ENCODE measurements around the gene ARHGAP28.

The ARHGAP28 gene

DNA sequence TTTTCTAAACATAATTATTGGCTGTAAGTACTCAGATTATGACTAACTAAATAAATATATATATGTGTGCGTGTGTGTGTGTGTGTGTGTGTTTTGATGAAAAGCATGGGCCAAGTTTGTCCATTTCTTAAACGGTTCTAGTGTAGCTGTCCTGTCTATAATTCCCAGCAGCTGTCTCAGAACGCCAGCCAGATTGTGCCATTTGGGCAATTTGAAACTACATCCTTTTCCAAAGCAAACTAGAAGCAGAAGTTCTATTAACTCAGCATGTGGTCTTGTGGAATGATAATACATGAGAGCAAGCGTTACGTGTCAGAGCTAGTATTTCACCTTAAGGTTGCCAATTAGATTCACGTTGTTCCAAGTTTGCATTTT lies 1.7 kb downstream of the ARHGAP28 start:
- peak; percentile 87 for DNase-seq (ENCODE audit: low read depth, low spot score)

DNA sequence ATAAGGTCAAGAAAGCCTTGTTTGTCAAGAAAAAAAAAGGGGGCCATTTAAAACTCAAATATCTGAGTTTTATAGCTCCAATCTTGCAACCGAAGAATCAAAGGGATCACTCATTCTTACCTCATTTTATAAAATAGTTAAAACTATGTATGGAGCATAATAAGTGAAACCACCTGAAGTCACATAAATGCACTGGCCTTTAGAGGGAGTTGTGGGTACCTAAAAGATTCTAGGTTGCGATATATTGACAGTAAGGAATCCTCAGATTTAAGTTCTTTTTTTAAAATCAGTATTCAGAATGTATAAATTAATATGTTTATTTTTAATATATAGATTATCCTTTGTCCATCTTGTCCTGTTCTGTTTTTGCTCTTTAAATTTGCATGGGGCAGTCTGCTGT lies 3.4 kb downstream of the ARHGAP28 start:
- DNase-seq (ENCODE audit: low read depth, low spot score) = no peak

DNA sequence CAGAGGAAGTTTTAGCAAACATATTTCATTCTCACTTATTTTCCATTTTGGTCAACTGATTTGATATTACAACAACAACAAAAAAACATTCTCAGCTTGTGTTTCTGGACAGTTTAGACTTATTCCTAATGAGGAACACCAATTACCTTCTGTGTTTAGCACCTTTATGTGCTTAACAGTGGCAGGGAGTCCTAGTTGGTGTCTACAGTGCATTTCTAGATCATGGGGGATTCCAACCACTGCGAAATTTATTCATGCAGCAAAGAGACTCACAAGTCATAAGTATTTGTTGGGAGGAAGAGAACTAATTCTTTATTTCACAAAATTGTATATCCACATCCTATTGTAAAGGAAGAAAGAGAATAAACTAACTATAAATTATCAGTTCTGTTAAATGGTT lies 4.2 kb downstream of the ARHGAP28 start:
- no peak for DNase-seq (ENCODE audit: low read depth, low spot score)

DNA sequence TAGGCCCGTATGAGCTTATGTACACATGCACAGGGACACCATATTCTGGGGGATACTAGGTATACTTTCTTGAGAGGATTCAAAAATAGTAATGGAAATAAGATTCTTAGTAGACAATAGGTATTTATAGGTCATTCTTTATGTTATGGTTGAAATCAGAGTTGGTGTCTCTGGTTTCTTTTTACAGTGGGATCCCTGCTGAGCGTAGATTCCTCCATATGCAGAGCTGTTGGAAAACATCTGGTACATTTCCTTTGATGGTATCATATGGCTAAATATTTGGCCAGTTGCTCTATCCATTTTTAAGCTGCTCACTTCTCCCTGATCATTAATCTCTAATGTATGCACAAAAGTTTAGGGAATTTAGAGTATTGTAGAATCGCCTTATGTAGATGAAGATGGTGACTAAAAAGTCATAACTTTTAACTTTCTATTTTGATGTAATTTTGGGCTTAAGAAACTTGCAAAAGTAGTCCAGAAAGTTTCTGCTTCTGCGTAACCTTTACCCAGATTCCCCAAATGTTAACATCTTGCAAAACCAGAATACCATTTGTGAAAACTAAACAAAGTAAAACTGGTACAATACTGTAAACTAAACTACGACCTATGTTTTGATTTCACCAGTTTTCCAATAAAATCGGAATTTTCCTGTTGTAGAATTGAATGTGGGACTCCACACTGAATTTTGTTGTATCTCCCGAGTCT lies 5.4 kb downstream of the ARHGAP28 start:
- DNase-seq (ENCODE audit: low read depth, low spot score) = peak; percentile 53

- DNase-seq (ENCODE audit: low read depth, low spot score) = no peak
Observed at GRCh38 chr18:6737833-6738232, 8.3 kb downstream of the ARHGAP28 start.

DNA sequence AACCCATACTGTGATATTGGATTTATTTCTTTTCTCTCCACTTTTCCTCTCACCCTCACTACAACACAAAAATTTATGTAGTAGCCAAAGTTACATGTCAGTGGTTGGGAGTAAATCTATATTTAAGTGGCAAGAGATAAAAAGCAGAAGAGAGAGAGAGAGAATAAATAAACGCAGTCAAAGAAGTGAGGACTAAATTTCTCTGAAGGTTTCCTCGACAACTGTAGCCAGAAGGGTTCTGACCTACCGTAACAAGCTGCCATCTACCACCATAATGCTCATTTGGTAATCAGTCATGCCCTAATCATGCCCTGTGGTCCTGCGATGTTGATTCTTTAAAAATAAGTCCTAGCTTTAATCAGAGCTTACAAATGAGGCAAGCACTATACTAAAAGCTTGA lies 9.1 kb downstream of the ARHGAP28 start:
- DNase-seq (ENCODE audit: low read depth, low spot score) = no peak

DNA sequence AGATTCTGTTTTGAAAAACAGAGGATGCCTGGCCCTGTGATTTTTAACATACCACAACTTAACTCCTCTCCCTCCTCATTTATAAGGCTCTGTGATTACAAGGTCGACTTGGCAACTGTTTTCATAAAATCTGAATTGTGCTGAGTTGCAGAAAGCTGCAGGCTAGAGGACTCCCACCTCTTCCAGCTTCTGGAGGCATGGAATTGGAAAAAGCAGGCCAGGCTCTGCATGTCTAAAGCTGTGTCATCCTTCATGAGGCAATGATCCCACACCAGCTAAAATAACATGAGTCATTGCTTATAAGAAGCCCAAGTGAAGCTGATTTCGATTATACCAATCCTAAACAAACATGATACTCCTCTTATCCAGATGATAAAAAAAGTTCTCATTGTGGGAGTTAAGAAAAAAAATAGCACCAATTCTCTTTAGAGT lies 11.7 kb downstream of the ARHGAP28 start:
- DNase-seq (ENCODE audit: low read depth, low spot score) = peak; percentile 98

DNA sequence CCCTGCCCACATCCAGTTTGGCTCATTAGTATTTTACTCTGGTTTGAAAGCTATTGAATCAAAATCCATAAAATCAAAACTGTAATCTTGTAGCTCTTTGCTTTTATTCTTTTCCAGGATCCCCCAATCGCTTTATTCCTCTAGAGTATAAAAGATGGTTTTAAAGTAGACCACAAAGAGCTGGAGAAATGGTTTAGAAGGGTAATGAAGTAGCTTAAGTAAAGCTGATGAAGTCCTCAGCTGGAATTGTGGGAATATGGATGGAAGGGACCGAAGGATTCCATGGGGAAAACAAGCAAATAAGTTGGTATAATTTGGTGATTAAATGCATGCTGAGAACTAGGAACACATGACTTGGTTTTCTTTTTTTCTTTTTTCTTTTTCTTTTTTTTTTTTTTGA lies 12.3 kb downstream of the ARHGAP28 start:
- DNase-seq (ENCODE audit: low read depth, low spot score) = no peak

DNA sequence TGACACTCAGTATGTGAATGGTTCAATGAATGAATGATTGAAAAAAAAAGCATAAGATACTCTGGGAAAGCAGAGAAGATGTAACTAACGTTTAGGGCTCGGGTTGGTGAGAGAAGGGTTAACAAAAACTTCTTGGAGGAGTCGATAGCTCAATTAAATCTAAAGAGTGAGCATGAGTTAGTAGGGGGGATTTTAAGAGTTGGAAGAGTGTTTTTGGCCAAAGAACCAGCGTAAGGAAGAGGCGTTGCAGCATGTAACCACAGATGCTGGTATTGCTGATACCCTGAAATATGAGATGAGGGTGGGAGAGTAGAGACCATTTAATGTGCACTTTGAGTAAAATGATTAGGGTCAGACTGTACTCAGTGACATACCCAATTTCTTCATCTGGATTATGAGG lies 14.5 kb downstream of the ARHGAP28 start:
- DNase-seq (ENCODE audit: low read depth, low spot score) = no peak

DNA sequence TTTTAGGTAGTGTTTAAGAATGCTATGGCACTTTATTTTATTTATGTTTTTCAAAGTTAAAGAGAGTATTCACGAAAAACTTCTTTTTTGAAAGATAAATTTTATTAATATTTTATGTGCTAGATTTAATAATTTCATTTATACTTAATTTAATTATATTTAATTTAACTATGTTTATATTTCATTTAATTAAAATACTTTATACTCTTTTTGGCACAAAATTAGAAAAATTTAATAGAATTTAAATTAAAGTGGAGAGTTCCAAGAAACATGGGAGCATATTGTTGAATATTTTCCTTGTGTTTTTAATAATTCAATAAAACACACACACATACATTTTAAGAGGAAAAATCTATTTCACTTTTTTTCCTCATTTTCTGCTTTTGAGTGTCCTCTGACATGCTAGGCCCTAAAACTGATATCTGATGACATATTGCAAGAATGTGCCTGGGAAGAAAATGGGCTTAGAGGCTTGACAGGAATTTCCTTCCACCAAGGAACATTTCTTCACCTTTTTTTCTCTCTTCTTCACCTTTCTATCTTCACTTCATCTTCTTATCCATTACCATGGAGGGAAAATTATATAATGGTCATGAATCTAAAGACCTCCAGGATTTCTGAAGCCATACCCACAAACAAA lies 15.4 kb downstream of the ARHGAP28 start:
- DNase-seq (ENCODE audit: low read depth, low spot score) = no peak

- no peak for DNase-seq (ENCODE audit: low read depth, low spot score)
Observed at GRCh38 chr18:6745504-6746031, 16.1 kb downstream of the ARHGAP28 start.

- peak; percentile 20 for DNase-seq (ENCODE audit: low read depth, low spot score)
Observed at GRCh38 chr18:6746386-6746960, 17.0 kb downstream of the ARHGAP28 start.

- DNase-seq (ENCODE audit: low read depth, low spot score) = peak; percentile 94
Observed at GRCh38 chr18:6747646-6748045, 18.1 kb downstream of the ARHGAP28 start.

DNA sequence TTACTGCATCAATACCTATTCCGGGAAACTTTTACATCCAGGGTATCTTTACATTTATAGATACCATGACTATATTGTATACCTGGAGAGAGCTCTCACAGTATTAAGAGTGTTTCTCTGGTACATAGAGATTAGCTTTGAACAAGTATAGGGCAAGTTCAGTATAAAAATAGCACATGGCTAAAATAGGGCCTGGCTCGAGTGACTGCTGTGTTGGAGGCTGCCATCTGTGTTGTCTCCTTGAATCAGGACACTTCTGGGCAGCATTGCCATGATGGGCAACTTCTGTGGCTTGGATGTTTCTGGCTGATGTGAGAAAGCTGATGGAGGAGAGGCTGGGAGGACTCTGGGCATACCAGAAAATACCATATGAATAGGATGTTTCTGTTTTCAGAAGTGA lies 18.7 kb downstream of the ARHGAP28 start:
- no peak for DNase-seq (ENCODE audit: low read depth, low spot score)

GRCh38 chr18:6750411-6750810 lies 20.9 kb downstream of the ARHGAP28 start:
- DNase-seq (ENCODE audit: low read depth, low spot score) = no peak

GRCh38 chr18:6751222-6751621 lies 21.7 kb downstream of the ARHGAP28 start:
- DNase-seq (ENCODE audit: low read depth, low spot score) = no peak

- peak; percentile 67 for DNase-seq (ENCODE audit: low read depth, low spot score)
Observed at GRCh38 chr18:6752202-6752860, 22.8 kb downstream of the ARHGAP28 start.

- no peak for DNase-seq (ENCODE audit: low read depth, low spot score)
Observed at GRCh38 chr18:6755107-6755506, 25.6 kb downstream of the ARHGAP28 start.

DNA sequence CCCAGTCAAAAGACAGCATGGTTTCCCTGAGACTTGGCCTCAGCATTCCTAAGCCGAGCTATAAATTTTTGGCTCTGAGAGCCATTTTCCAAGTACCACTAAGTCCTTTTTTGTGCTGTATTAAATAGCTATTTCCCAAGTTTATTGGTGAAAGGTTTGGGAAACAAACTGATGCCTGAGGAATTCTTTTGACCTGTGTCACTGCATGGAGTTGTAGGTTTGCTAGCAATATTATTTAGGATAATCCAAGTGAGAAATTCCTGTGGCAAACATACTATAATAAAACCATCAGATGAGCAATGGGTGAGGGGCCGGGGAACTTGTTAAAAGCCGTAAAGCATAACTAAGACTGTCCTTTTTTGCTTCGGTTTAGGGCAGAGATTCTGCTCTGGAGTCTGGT lies 28.4 kb downstream of the ARHGAP28 start:
- no peak for DNase-seq (ENCODE audit: low read depth, low spot score)

GRCh38 chr18:6759579-6759978 lies 30.1 kb downstream of the ARHGAP28 start:
- no peak for DNase-seq (ENCODE audit: low read depth, low spot score)

- no peak for DNase-seq (ENCODE audit: low read depth, low spot score)
Observed at GRCh38 chr18:6763524-6763923, 34.0 kb downstream of the ARHGAP28 start.

GRCh38 chr18:6764382-6764781 lies 34.9 kb downstream of the ARHGAP28 start:
- no peak for DNase-seq (ENCODE audit: low read depth, low spot score)
